GM12878 (cell line): Measurements from ENCODE around the gene C10orf67.

Experiments used
- CBX3 ChIP-seq: fragments of 200-600 bp; sonication (generic); IDR thresholded peaks from 2 replicates; pipeline ENCODE4 v1.6.1; 2016; ENCODE audit warnings: low read depth, borderline replicate concordance
- CHD4 ChIP-seq: fragments of 200-600 bp; sonication (generic); IDR thresholded peaks from 2 replicates; pipeline ENCODE4 v1.6.1; 2016; ENCODE audit warnings: mild to moderate bottlenecking
- POLR2AphosphoS5 ChIP-seq: IDR thresholded peaks from 2 replicates; pipeline ENCODE4 v1.6.1; 2011; ENCODE audit warnings: mild to moderate bottlenecking, low read length, inconsistent platforms
- SIN3A ChIP-seq: IDR thresholded peaks from 2 replicates; pipeline ENCODE4 v1.6.1; 2012; ENCODE audit warnings: low read depth, low read length, improper control_type of control experiment
- SP1 ChIP-seq: IDR thresholded peaks from one replicate; pipeline ENCODE4 v1.6.1; 2011; ENCODE audit warnings: low read depth, low read length
- SREBF2 ChIP-seq: IDR thresholded peaks from 2 replicates; pipeline ENCODE4 v1.6.1; 2012; ENCODE audit warnings: mild to moderate bottlenecking, low read length
- ZBED1 ChIP-seq: IDR thresholded peaks from 2 replicates; pipeline ENCODE4 v1.6.1; 2016; ENCODE audit warnings: borderline replicate concordance
- TF ChIP-seq, protein P1 (sequence below): fragments of 450-650 bp; IDR thresholded peaks from 2 replicates; pipeline ENCODE4 v1.6.1; 2017; ENCODE audit warnings: mild to moderate bottlenecking, moderate library complexity
- TF ChIP-seq, protein P2 (sequence below): fragments of 450-650 bp; IDR thresholded peaks from 2 replicates; pipeline ENCODE4 v1.6.1; 2017; ENCODE audit warnings: mild to moderate bottlenecking, low read depth, inconsistent platforms; ENCODE audit not compliant: poor library complexity, severe bottlenecking
- TF ChIP-seq, protein P3 (sequence below): IDR thresholded peaks from 2 replicates; pipeline ENCODE4 v1.6.1; 2012; ENCODE audit warnings: low read depth, low read length, improper control_type of control experiment
- TF ChIP-seq, protein P4 (sequence below), 3 experiments: IDR thresholded peaks in 2 of 3; conservative IDR thresholded peaks in 1 of 3; 2 replicates each; pipeline ENCODE4 v1.5.1; 2011; ENCODE audit warnings: low read depth in 3 of 3, low read length in 3 of 3, mild to moderate bottlenecking in 3 of 3, control low read depth in 2 of 3, moderate library complexity in 2 of 3, inconsistent platforms in 1 of 3, mixed read lengths in 1 of 3; ENCODE audit not compliant: control insufficient read depth in 2 of 3, insufficient read depth in 1 of 3; ENCODE audit errors: extremely low read depth in 1 of 3
- TF ChIP-seq, protein P5 (sequence below): IDR thresholded peaks from 2 replicates; pipeline ENCODE4 v1.6.1; 2012; ENCODE audit warnings: low read length, inconsistent platforms

DNA sequence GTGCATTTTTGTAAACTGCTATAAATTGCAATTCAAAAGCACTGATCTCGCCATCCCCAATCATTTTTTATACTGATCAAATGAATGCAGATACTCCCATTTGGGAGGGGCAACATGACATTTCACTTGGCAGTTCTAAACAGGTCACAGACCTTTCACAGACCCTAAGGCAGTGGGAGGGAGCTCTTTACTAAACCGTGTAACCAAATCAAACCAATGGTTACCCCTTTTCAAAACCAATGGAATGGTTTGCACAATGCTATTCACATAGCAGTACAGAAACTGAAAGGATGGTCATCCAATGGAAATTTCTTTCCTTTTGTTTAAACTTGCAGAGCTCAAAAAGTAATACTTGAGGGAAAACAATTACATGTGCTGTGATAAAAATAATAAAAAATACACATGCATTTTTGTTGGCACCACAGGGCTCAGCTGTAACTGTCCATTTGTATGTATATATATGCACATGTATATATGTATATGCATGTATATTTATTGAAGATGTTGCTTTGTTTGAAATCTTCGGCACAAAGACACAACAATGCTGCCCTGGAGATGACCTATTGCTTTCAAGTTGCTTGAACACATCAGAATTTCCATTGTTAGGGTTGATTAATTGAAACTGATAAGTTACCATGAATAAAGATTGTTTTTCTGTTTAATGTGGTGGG is 138.5 kb downstream of the C10orf67 start:
- TF ChIP-seq, protein P1, sequence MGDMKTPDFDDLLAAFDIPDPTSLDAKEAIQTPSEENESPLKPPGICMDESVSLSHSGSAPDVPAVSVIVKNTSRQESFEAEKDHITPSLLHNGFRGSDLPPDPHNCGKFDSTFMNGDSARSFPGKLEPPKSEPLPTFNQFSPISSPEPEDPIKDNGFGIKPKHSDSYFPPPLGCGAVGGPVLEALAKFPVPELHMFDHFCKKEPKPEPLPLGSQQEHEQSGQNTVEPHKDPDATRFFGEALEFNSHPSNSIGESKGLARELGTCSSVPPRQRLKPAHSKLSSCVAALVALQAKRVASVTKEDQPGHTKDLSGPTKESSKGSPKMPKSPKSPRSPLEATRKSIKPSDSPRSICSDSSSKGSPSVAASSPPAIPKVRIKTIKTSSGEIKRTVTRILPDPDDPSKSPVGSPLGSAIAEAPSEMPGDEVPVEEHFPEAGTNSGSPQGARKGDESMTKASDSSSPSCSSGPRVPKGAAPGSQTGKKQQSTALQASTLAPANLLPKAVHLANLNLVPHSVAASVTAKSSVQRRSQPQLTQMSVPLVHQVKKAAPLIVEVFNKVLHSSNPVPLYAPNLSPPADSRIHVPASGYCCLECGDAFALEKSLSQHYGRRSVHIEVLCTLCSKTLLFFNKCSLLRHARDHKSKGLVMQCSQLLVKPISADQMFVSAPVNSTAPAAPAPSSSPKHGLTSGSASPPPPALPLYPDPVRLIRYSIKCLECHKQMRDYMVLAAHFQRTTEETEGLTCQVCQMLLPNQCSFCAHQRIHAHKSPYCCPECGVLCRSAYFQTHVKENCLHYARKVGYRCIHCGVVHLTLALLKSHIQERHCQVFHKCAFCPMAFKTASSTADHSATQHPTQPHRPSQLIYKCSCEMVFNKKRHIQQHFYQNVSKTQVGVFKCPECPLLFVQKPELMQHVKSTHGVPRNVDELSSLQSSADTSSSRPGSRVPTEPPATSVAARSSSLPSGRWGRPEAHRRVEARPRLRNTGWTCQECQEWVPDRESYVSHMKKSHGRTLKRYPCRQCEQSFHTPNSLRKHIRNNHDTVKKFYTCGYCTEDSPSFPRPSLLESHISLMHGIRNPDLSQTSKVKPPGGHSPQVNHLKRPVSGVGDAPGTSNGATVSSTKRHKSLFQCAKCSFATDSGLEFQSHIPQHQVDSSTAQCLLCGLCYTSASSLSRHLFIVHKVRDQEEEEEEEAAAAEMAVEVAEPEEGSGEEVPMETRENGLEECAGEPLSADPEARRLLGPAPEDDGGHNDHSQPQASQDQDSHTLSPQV = no peak
- TF ChIP-seq SREBF2 (no peak), POLR2AphosphoS5 (no peak), SIN3A (no peak), ZBED1 (no peak), CBX3 (no peak), SP1 (no peak), CHD4 (no peak)
- TF ChIP-seq, protein P2, sequence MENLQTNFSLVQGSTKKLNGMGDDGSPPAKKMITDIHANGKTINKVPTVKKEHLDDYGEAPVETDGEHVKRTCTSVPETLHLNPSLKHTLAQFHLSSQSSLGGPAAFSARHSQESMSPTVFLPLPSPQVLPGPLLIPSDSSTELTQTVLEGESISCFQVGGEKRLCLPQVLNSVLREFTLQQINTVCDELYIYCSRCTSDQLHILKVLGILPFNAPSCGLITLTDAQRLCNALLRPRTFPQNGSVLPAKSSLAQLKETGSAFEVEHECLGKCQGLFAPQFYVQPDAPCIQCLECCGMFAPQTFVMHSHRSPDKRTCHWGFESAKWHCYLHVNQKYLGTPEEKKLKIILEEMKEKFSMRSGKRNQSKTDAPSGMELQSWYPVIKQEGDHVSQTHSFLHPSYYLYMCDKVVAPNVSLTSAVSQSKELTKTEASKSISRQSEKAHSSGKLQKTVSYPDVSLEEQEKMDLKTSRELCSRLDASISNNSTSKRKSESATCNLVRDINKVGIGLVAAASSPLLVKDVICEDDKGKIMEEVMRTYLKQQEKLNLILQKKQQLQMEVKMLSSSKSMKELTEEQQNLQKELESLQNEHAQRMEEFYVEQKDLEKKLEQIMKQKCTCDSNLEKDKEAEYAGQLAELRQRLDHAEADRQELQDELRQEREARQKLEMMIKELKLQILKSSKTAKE = no peak
- TF ChIP-seq, protein P3, sequence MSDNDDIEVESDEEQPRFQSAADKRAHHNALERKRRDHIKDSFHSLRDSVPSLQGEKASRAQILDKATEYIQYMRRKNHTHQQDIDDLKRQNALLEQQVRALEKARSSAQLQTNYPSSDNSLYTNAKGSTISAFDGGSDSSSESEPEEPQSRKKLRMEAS = no peak
- TF ChIP-seq, protein P4, sequence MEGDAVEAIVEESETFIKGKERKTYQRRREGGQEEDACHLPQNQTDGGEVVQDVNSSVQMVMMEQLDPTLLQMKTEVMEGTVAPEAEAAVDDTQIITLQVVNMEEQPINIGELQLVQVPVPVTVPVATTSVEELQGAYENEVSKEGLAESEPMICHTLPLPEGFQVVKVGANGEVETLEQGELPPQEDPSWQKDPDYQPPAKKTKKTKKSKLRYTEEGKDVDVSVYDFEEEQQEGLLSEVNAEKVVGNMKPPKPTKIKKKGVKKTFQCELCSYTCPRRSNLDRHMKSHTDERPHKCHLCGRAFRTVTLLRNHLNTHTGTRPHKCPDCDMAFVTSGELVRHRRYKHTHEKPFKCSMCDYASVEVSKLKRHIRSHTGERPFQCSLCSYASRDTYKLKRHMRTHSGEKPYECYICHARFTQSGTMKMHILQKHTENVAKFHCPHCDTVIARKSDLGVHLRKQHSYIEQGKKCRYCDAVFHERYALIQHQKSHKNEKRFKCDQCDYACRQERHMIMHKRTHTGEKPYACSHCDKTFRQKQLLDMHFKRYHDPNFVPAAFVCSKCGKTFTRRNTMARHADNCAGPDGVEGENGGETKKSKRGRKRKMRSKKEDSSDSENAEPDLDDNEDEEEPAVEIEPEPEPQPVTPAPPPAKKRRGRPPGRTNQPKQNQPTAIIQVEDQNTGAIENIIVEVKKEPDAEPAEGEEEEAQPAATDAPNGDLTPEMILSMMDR (IDR thresholded peaks at IDR 0.05 in 2 of 3, conservative IDR thresholded peaks at IDR 0.05 in 1 of 3; ENCODE audit: control insufficient read depth in 2 of 3, extremely low read depth in 1 of 3, insufficient read depth in 1 of 3, low read depth in 3 of 3, low read length in 3 of 3) = no peak
- TF ChIP-seq, protein P5, sequence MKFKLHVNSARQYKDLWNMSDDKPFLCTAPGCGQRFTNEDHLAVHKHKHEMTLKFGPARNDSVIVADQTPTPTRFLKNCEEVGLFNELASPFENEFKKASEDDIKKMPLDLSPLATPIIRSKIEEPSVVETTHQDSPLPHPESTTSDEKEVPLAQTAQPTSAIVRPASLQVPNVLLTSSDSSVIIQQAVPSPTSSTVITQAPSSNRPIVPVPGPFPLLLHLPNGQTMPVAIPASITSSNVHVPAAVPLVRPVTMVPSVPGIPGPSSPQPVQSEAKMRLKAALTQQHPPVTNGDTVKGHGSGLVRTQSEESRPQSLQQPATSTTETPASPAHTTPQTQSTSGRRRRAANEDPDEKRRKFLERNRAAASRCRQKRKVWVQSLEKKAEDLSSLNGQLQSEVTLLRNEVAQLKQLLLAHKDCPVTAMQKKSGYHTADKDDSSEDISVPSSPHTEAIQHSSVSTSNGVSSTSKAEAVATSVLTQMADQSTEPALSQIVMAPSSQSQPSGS = no peak
